Liver (tissue), 9 donors: ENCODE results near the gene ALS2CL. TPM values are rescaled to one million over a fixed set of nuclear protein-coding genes. Genes with fewer than 3 reads are reported as not detected.

Experiments
- DNase-seq: peaks from one replicate; pipeline ENCODE4 v3.0.0-alpha.2; 2017; ENCODE audit warnings: low spot score
- H3K27ac ChIP-seq, 2 donors: one replicate each; pipeline ENCODE4 v1.7.0; 2013; ENCODE audit warnings: inconsistent platforms in 2 of 2, low read length in 2 of 2, control low read depth in 1 of 2, low read depth in 1 of 2, mild to moderate bottlenecking in 1 of 2
- H3K27me3 ChIP-seq, 4 donors: one replicate each; pipeline versions ENCODE4 v1.6.1 to v1.7.0; 2013; ENCODE audit warnings: low read length in 3 of 4, inconsistent platforms in 1 of 4, mild to moderate bottlenecking in 1 of 4, moderate library complexity in 1 of 4; ENCODE audit not compliant: control insufficient read depth in 4 of 4, insufficient read depth in 4 of 4
- H3K36me3 ChIP-seq, 4 donors: one replicate each; pipeline versions ENCODE4 v1.6.1 to v1.7.0; 2013; ENCODE audit warnings: low read length in 3 of 4, mild to moderate bottlenecking in 3 of 4, low read depth in 1 of 4, moderate library complexity in 1 of 4; ENCODE audit not compliant: control insufficient read depth in 4 of 4, insufficient read depth in 3 of 4
- H3K4me1 ChIP-seq, 4 donors: one replicate each; pipeline versions ENCODE4 v1.6.1 to v1.7.0; 2013; ENCODE audit warnings: low read length in 3 of 4, mild to moderate bottlenecking in 3 of 4, moderate library complexity in 1 of 4; ENCODE audit not compliant: control insufficient read depth in 4 of 4, insufficient read depth in 4 of 4
- H3K4me3 ChIP-seq, 3 donors: one replicate each; pipeline versions ENCODE4 v1.6.1 to v1.7.0; 2013; ENCODE audit warnings: low read length in 3 of 3, control low read depth in 1 of 3, low read depth in 1 of 3, mild to moderate bottlenecking in 1 of 3
- H3K9ac ChIP-seq, 2 donors: one replicate each; pipeline ENCODE4 v1.7.0; 2013; ENCODE audit warnings: low read length in 2 of 2, mild to moderate bottlenecking in 2 of 2, moderate library complexity in 2 of 2, control low read depth in 1 of 2, low read depth in 1 of 2
- H3K9me3 ChIP-seq, 4 donors: one replicate each; pipeline versions ENCODE4 v1.6.1 to v1.7.0; 2013; ENCODE audit warnings: low read length in 3 of 4; ENCODE audit not compliant: control insufficient read depth in 4 of 4
- CTCF ChIP-seq: fragments of 150-350 bp; IDR thresholded peaks from 2 replicates; pipeline ENCODE4 v1.5.1; 2017; ENCODE audit warnings: improper control_type of control experiment, low read depth, low read length; ENCODE audit not compliant: missing input control
- EGR1 ChIP-seq, 2 donors: IDR thresholded peaks; 2 replicates each; pipeline ENCODE4 v1.6.1; 2016 to 2018; ENCODE audit warnings: antibody characterized with exemption in 2 of 2, low read depth in 2 of 2
- FOXA1 ChIP-seq: IDR thresholded peaks from 2 replicates; pipeline ENCODE4 v1.6.1; 2016; ENCODE audit warnings: antibody characterized with exemption
- FOXA2 ChIP-seq: IDR thresholded peaks from 2 replicates; pipeline ENCODE4 v1.6.1; 2016; ENCODE audit warnings: antibody characterized with exemption
- GABPA ChIP-seq, 2 donors: IDR thresholded peaks in 1 of 2; conservative IDR thresholded peaks in 1 of 2; 2 replicates each; pipeline ENCODE4 v1.6.1; 2016; ENCODE audit warnings: antibody characterized with exemption in 2 of 2, mild to moderate bottlenecking in 1 of 2, moderate library complexity in 1 of 2
- HNF4A ChIP-seq, 2 donors: conservative IDR thresholded peaks; 2 replicates each; pipeline ENCODE4 v1.6.1; 2016; ENCODE audit warnings: antibody characterized with exemption in 2 of 2, mild to moderate bottlenecking in 2 of 2
- HNF4G ChIP-seq: IDR thresholded peaks from 2 replicates; pipeline ENCODE4 v1.6.1; 2016; ENCODE audit warnings: antibody characterized with exemption
- MAX ChIP-seq: IDR thresholded peaks from 2 replicates; pipeline ENCODE4 v1.6.1; 2016; ENCODE audit warnings: antibody characterized with exemption
- NR2F2 ChIP-seq: IDR thresholded peaks from 2 replicates; pipeline ENCODE4 v1.6.1; 2016; ENCODE audit warnings: antibody characterized with exemption
- RAD21 ChIP-seq, 2 donors: IDR thresholded peaks; 2 replicates each; pipeline ENCODE4 v1.6.1; 2016; ENCODE audit warnings: antibody characterized with exemption in 2 of 2, mild to moderate bottlenecking in 2 of 2
- REST ChIP-seq: IDR thresholded peaks from 2 replicates; pipeline ENCODE4 v1.6.1; 2016; ENCODE audit warnings: antibody characterized with exemption, mild to moderate bottlenecking
- RXRA ChIP-seq, 2 donors: IDR thresholded peaks; 2 replicates each; pipeline ENCODE4 v1.6.1; 2017 to 2018; ENCODE audit warnings: antibody characterized with exemption in 2 of 2, mild to moderate bottlenecking in 1 of 2
- YY1 ChIP-seq: IDR thresholded peaks from 2 replicates; pipeline ENCODE4 v1.6.1; 2016; ENCODE audit warnings: antibody characterized with exemption, mild to moderate bottlenecking
- WGBS: extraction: QIAGEN DNeasy Blood & Tissue Kit; methylation state at CpG from one replicate; pipeline ENCODE4 v1.1.7; 2013; 5-methylcytosine and 5-hydroxymethylcytosine counted together
- polyA plus RNA-seq, 2 donors: library from polyadenylated mRNA; stranded (reverse) in 1 of 2; unstranded in 1 of 2; fragments of 200-250 nt in 1 of 2; fragments of >200 nt in 1 of 2; fragmentation: Nextera tagmentation in 1 of 2; extraction: Ambion mirVana in 1 of 2; gene quantifications; one replicate each; pipeline versions ENCODE4 v1.2.1 to v1.2.3, GENCODE V29; 2013 to 2015
- total RNA-seq, 2 donors: library from RNA; depleted of rRNA; stranded (reverse); fragments of >200 nt; gene quantifications; one replicate each; pipeline ENCODE4 v1.2.3, GENCODE V29; 2014
- TF ChIP-seq, protein P1 (sequence below): IDR thresholded peaks from 2 replicates; pipeline ENCODE4 v1.6.1; 2016; ENCODE audit warnings: antibody characterized with exemption
- TF ChIP-seq, protein P2 (sequence below): IDR thresholded peaks from 2 replicates; pipeline ENCODE4 v1.6.1; 2016; ENCODE audit warnings: antibody characterized with exemption
- donor health status: healthy.
- donor health status: healthy.
- donor health status: healthy.
- donor health status: healthy.
- donor health status: healthy.

The ALS2CL gene
- total and polyA plus RNA-seq, 4 donors = 0.51 to 22.9 (median 5.7) TPM

DNA sequence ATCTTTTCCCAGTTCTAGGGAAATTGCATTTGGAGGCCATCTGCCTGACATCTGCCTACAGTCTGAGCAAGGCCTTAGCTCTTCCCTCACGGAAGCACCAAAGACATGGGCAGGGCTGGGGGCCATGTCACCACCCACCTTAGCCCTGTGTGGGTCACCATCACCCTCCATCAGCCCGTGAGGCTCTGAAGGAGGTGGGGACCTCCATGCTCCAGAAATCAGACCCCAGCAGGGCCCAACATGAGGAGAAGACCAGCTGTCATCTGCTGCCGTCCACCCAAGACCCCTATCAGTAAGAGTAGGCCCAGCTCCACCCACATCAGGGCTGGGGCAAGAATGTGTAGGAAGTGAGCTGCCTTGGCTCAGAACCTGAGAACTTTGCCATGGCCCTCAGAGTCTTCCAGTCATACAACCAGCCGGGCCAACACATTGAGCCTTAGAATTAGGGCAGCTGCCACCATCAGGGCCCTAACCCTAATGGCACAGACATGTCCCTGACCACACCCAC lies 9.6 kb upstream of the ALS2CL start:
- H3K9ac ChIP-seq = no peak overlapping the region
- no peak overlapping the region for H3K27ac ChIP-seq
- H3K27me3 ChIP-seq = no peaks in the 10 kb centered on the region
- TF ChIP-seq REST (no peak), GABPA (IDR thresholded peaks at IDR 0.05 in 1 of 2, conservative IDR thresholded peaks at IDR 0.05 in 1 of 2) (no peak), EGR1 (IDR thresholded peaks at IDR 0.05; ENCODE audit: low read depth in 2 of 2) (no peak), RXRA (IDR thresholded peaks at IDR 0.05) (no peak), HNF4A (conservative IDR thresholded peaks at IDR 0.05) (no peak), YY1 (no peak), NR2F2 (no peak), HNF4G (no peak), FOXA1 (no peak), MAX (no peak), CTCF (no peak), FOXA2 (no peak), RAD21 (IDR thresholded peaks at IDR 0.05) (no peak)
- TF ChIP-seq, protein P1, sequence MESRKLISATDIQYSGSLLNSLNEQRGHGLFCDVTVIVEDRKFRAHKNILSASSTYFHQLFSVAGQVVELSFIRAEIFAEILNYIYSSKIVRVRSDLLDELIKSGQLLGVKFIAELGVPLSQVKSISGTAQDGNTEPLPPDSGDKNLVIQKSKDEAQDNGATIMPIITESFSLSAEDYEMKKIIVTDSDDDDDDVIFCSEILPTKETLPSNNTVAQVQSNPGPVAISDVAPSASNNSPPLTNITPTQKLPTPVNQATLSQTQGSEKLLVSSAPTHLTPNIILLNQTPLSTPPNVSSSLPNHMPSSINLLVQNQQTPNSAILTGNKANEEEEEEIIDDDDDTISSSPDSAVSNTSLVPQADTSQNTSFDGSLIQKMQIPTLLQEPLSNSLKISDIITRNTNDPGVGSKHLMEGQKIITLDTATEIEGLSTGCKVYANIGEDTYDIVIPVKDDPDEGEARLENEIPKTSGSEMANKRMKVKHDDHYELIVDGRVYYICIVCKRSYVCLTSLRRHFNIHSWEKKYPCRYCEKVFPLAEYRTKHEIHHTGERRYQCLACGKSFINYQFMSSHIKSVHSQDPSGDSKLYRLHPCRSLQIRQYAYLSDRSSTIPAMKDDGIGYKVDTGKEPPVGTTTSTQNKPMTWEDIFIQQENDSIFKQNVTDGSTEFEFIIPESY = no peak
- TF ChIP-seq, protein P2, sequence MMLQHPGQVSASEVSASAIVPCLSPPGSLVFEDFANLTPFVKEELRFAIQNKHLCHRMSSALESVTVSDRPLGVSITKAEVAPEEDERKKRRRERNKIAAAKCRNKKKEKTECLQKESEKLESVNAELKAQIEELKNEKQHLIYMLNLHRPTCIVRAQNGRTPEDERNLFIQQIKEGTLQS = no peak
- H3K9me3 ChIP-seq = no peaks in the 10 kb centered on the region
- H3K4me1 ChIP-seq = peaks cover 7 to 24% (median 20%) of the 10 kb centered on the region in 4 donors
- no peak overlapping the region for H3K4me3 ChIP-seq
- DNase-seq = no peak
- 94% methylated on average over 4 of the region's 4 CpGs for WGBS
- H3K36me3 ChIP-seq = no peaks in the 10 kb centered on the region
